Pancreas (tissue), 10 donors: ENCODE measurements around the gene MMP24OS. TPM values are rescaled to one million over a fixed set of nuclear protein-coding genes. Genes with fewer than 3 reads are reported as not detected.

ENCODE experiments used
- ATAC-seq, 4 donors: fragments of 200-7000 bp; cut with Tn5 transposase; one replicate each; pipeline versions ENCODE4 v1.8.0 to v1.9.1; 2020; ENCODE audit warnings: mild to moderate bottlenecking in 4 of 4, moderate library complexity in 4 of 4
- DNase-seq, 6 donors: peaks; one replicate each; pipeline ENCODE4 v3.0.0-alpha.2; 2020
- FAIRE-seq: peaks from 2 replicates; lab custom pipeline; 2012; peaks lifted over from hg19 to GRCh38; lab: Jason Lieb, UNC
- H3K27ac ChIP-seq, 4 donors: fragments of 200-600 bp; sonication (generic); 1 replicate in 3 of 4; 2 replicates in 1 of 4; pipeline versions ENCODE4 v1.5.0 to v1.8.0; 2020
- H3K27me3 ChIP-seq, 4 donors: fragments of 200-600 bp; one replicate each; pipeline ENCODE4 v1.8.0; 2021
- H3K36me3 ChIP-seq, 3 donors: fragments of 200-600 bp; sonication (generic) in 1 of 3; one replicate each; pipeline versions ENCODE4 v1.5.0 to v1.8.0; 2020 to 2021
- H3K4me1 ChIP-seq, 3 donors: fragments of 200-600 bp; one replicate each; pipeline ENCODE4 v1.8.0; 2021
- H3K4me3 ChIP-seq, 4 donors: fragments of 200-600 bp; sonication (generic) in 2 of 4; one replicate each; pipeline versions ENCODE4 v1.5.0 to v1.8.0; 2020 to 2021
- H3K9me3 ChIP-seq, 4 donors: fragments of 200-600 bp; one replicate each; pipeline ENCODE4 v1.8.0; 2021
- CTCF ChIP-seq, 4 donors: fragments of 200-600 bp; sonication (generic) in 3 of 4; IDR thresholded peaks; one replicate each; pipeline versions ENCODE4 v1.5.0 to v1.8.0; 2021; ENCODE audit warnings: antibody characterized with exemption in 4 of 4
- WGBS, 2 donors: extraction: QIAGEN DNeasy Blood & Tissue Kit; methylation state at CpG; one replicate each; pipeline ENCODE4 v1.1.7; 2013; 5-methylcytosine and 5-hydroxymethylcytosine counted together
- intact Hi-C, 3 donors: fragments of 100-400 bp; cut with DNase I; formaldehyde crosslinking; loops; one replicate each; pipeline versions ENCODE4 v1.11.1 to v1.14.2; 2022
- polyA plus RNA-seq, 2 donors: library from polyadenylated mRNA; stranded (reverse); fragments of 200-250 nt; gene quantifications; one replicate each; pipeline ENCODE4 v1.2.3, GENCODE V29; 2013
- total RNA-seq, 6 donors: library from RNA; stranded (reverse); fragmentation: NEBNext Ultra II Directional in 4 of 6; extraction: Animal tissue kit (Norgen Biotek cat#: 25700) in 4 of 6; gene quantifications; one replicate each; pipeline versions ENCODE4 v1.2.1 to v1.2.4, GENCODE V29; 2021 to 2023
- donor health status: healthy with polysubstance abuse.
- donor health status: DM: no; HTN: no; CAD: no; lungs with moderate emphysema.
- donor health status: DM: no; HTN: no; CAD: no.
- donor health status: control.
- donor health status: control.
- donor health status: Bipolar disorder and iron deficiency.
- donor health status: DM: yes; HTN: yes; CAD: no.
- donor health status: DM: no; HTN: no; CAD: no.
- donor health status: DM: no; HTN: no; CAD: no.
- donor health status: DM: yes; HTN: yes; CAD: no.

Gene MMP24OS
- total and polyA plus RNA-seq, 8 donors: 28.9 to 74.9 (median 45.8) TPM

GRCh38 chr20:35243317-35243716 is 34.6 kb downstream of the MMP24OS start:
- intact Hi-C loops: no loop called here
- no peaks in the 10 kb centered on the region for H3K27me3 ChIP-seq
- FAIRE-seq (no peak), DNase-seq (no peak), ATAC-seq (no peak)
- no peak for TF ChIP-seq CTCF (IDR thresholded peaks at IDR 0.05)
- H3K4me3 ChIP-seq: no peak overlapping the region
- H3K27ac ChIP-seq: no peak overlapping the region
- no peaks in the 10 kb centered on the region for H3K4me1 ChIP-seq
- no peaks in the 10 kb centered on the region for H3K9me3 ChIP-seq
- H3K36me3 ChIP-seq: no peaks in the 10 kb centered on the region
- WGBS, 2 donors: 55 to 73% methylated on average over 2 of the region's 2 CpGs

- H3K36me3 ChIP-seq: no peaks in the 10 kb centered on the region
- H3K4me3 ChIP-seq: no peak overlapping the region
- H3K9me3 ChIP-seq: no peaks in the 10 kb centered on the region
- no peak for ATAC-seq
- no peak for TF ChIP-seq CTCF (IDR thresholded peaks at IDR 0.05)
- H3K27me3 ChIP-seq: no peaks in the 10 kb centered on the region
- no peak for DNase-seq
- no peak overlapping the region for H3K27ac ChIP-seq
- no peak for FAIRE-seq
- H3K4me1 ChIP-seq: no peaks in the 10 kb centered on the region
- intact Hi-C loops: no loop called here
- WGBS, 2 donors: 88 to 95% methylated on average over 2 of the region's 2 CpGs
These were observed 37.1 kb downstream of the MMP24OS start for GRCh38 chr20:35240811-35241293.

GRCh38 chr20:35240083-35240810 is 37.7 kb downstream of the MMP24OS start:
- Histone ChIP-seq H3K4me3 (no peak overlapping the region), H3K27ac (no peak overlapping the region), H3K4me1 (no peaks in the 10 kb centered on the region), H3K9me3 (no peaks in the 10 kb centered on the region), H3K36me3 (no peaks in the 10 kb centered on the region), H3K27me3 (no peaks in the 10 kb centered on the region)
- TF ChIP-seq CTCF (IDR thresholded peaks at IDR 0.05): no peak
- FAIRE-seq (no peak), ATAC-seq (no peak), DNase-seq (no peak)
- intact Hi-C loops: no loop called here
- 69 to 77% methylated on average over 5 of the region's 5 CpGs for WGBS, 2 donors

GRCh38 chr20:35238735-35239134 is 39.2 kb downstream of the MMP24OS start:
- 89 to 93% methylated on average over 5 of the region's 5 CpGs for WGBS, 2 donors
- TF ChIP-seq CTCF (IDR thresholded peaks at IDR 0.05): no peak
- DNase-seq (no peak), FAIRE-seq (no peak), ATAC-seq (no peak)
- no peak overlapping the region for H3K4me3 ChIP-seq
- intact Hi-C loops: no loop called here
- no peak overlapping the region for H3K27ac ChIP-seq
- no peaks in the 10 kb centered on the region for H3K36me3 ChIP-seq
- H3K27me3 ChIP-seq: no peaks in the 10 kb centered on the region
- H3K4me1 ChIP-seq: no peaks in the 10 kb centered on the region
- H3K9me3 ChIP-seq: no peaks in the 10 kb centered on the region

- Histone ChIP-seq H3K27ac (no peak overlapping the region), H3K9me3 (no peaks in the 10 kb centered on the region), H3K4me3 (no peak overlapping the region), H3K27me3 (no peaks in the 10 kb centered on the region), H3K4me1 (no peaks in the 10 kb centered on the region), H3K36me3 (no peaks in the 10 kb centered on the region)
- intact Hi-C loops: no loop called here
- no peak for DNase-seq
- FAIRE-seq: no peak
- no peak for TF ChIP-seq CTCF (IDR thresholded peaks at IDR 0.05)
- 91 to 93% methylated on average over 4 of the region's 4 CpGs for WGBS, 2 donors
- no peak for ATAC-seq
These were observed 39.8 kb downstream of the MMP24OS start for GRCh38 chr20:35238170-35238569.
